Activated CD8-positive, alpha-beta memory T cell treated with anti-CD3 and anti-CD28 coated beads for 36 hours (primary cell): Measurements from ENCODE around the gene CST2. TPM values are rescaled to one million over a fixed set of nuclear protein-coding genes. Genes with fewer than 3 reads are reported as not detected.
"Not testable (repeated sequence)": the region's sequence is repeated elsewhere in the genome, so short reads cannot be mapped to it uniquely, and the experiment has no call there.

Source experiments
- CTCF ChIA-PET: fragments of 350-600 bp; sonication (Branson Sonifier 250); formaldehyde crosslinking; loops from one replicate; lab custom pipeline; 2021; ENCODE audit warnings: antibody characterized with exemption; lab: Charles Lee
- POLR2A ChIA-PET: fragments of 350-600 bp; sonication (Branson Sonifier 250); formaldehyde crosslinking; loops from one replicate; lab custom pipeline; 2021; ENCODE audit warnings: antibody characterized with exemption; lab: Charles Lee
- total RNA-seq, 2 experiments: library from RNA; stranded (reverse); gene quantifications; one replicate each; pipeline ENCODE4 v1.2.3, GENCODE V29; 2021

The CST2 gene, protein sequence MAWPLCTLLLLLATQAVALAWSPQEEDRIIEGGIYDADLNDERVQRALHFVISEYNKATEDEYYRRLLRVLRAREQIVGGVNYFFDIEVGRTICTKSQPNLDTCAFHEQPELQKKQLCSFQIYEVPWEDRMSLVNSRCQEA
- total RNA-seq, result not detected

GRCh38 chr20:23826541-23827021 is at the start of gene CST2:
CST2 (minus strand) TSS chr20:23826729; CDS start chr20:23826660, 69 bp downstream.
- ChIA-PET CTCF (no interaction called here), POLR2A (no interaction called here)

DNA sequence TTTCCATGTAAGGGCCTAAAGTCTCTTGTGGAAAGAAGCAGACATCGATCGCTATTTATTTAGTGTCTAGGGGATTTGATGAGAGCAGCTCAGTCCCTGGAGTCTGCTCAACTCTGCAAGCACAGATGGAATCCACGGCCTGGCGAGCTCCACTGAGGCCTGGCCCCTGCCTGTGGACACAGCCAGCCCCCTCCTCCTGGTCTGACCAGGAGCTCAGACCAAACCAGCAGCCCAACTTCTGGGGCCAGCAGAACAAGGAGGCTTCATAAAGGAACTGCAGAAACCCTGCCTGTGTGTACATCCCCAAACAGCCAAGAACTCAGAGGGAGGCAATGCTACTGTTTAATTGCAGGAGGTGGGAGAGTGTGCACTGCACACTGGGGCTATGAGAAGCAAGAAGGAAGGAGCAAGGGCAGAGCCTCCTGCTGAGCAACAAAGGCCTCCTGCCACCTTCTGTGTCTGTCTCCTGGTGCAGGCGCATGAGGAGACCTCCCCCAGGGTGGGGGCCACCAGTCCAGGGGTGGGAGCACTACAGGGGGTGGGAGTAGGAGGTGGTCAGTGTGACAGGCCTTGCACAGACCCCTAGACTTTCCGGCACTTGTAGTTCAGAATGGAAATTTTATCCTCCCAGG is 49.2 kb upstream of the CST2 start:
- POLR2A ChIA-PET, result no interaction called here
- CTCF ChIA-PET, result no interaction called here

DNA sequence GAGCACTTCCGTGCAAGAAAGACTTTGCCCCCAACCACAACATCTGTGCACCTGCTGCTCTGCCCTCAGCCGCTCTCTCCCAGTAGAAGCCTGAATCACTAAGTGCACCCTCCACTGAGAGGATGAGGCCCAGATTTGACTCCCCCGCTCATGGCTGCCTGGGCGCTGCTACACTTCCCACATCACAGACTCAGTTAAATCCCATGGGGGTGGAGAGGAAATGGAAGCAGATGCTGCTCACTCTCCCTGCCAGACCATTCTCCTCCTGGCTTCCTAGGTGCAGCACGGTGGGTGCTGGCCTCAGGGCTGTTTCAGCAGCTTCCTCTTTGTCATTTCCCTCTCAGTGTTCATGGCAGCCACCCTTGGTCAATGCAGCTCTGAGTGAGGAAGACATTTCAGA is 48.2 kb upstream of the CST2 start:
- CTCF ChIA-PET, result no interaction called here
- POLR2A ChIA-PET, result no interaction called here

DNA sequence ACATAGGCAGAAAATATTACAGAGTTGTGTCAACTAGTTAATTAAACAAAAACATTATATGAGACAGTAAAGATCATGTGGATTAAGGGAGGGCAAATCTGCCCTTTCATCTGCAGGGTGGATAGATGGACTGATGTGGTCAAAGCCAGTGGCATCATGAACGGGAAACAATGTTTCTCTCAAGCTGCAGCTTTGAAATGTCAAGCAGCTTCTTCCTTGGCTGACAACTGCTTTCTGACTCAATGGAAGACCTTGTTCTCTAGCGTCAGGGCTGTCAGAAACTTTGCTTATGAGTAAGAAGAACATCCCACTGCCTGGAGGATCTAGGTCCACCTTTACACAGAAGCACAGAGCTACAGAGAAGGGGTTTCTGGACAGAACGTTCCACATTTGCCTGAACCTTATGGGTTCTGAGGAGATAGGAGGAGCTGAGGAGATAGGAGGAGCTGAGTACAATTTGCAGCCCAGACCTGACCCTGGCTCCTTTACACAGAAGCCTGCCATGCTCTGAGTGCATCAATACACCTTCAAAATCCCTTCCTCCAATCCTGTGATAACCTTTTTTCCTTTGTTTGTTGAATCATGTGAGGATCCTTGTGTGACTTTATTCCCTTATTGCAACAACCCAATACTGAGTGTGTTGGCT is 47.0 kb upstream of the CST2 start:
- ChIA-PET CTCF (interaction anchor here (0.6 kb wide), 1 partner anchor 1205 kb away, joined by 3 read pairs; no protein-coding TSS in a partner anchor), POLR2A (no interaction called here)

DNA sequence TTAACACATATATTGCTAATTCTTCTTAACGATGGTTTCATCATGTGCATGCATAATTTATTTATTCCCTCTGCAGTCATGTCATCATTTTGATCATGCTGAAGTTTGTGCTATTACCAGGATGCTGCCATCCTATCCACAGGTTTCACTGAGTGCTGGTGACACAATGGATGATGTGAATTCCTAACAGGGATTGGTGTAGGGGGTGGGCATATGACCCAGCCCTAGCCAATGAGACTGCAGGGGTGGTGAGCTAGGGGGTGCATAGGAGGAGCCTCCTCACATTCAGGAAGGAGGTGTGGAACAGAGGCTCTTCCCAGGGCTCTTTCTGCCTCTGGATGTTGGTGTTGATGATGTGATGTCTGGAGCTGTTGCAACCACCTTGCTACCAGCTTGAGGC is 45.5 kb upstream of the CST2 start:
- ChIA-PET POLR2A (no interaction called here), CTCF (no interaction called here)

DNA sequence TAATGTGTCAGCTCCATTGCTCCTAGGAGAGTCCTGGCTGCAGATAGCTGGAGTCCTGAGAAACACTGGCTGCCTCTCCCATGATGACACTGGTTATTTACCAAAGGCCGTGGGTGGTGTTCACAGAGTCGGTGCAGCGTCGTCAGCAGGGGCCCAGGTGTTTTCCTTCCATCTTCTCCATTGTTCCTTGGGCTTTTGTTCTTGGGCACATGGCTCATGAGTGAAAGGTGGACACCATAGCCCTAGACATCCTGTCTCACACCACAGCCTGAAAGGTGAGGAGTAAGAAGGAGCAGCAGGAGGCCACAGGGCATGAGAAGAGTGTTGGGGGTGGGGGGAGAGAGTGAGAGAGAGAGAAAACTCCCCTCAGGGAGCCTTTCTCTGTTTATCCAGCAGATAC is 43.9 kb upstream of the CST2 start:
- ChIA-PET POLR2A (no interaction called here), CTCF (no interaction called here)

DNA sequence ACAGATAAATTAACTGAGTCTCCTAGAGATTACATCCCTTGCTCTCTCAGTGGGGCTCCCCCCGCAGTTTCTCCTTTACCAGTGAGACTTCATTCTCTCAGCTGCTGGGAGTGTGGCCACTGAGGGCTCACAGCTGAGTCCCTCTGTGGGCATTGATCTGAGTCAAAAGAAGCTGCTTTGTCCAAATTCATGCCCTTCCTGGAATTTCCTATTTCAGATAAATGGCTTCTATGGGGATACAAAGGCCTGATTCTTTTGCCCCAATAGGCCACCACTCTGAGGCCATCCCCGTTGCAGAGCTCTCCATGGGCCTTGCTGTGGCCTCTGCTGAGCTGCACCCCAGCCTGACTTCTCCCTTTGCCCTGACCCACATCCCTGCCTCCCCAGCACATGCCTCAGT is 43.0 kb upstream of the CST2 start:
- ChIA-PET CTCF (no interaction called here), POLR2A (no interaction called here)

DNA sequence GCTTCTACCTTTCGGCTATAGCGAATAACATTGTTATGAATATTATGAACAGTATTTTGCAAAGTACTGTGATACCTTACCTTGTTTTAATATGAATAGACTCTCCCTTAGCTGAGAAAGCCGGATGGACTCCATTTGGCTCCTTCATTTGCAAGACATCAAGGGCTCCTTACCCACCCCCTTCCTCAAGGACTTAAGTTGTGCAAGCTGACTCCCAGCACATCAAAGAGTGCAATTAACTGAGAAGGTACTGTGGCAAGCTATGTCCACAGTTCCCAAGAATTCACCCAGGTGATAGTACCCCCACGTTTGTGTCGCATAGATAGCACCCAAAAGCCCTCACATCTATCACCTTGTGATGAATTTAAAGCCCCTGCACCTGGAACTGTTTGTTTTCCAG is 41.8 kb upstream of the CST2 start:
- POLR2A ChIA-PET, result no interaction called here
- CTCF ChIA-PET, result no interaction called here

GRCh38 chr20:23867152-23867776 is 40.7 kb upstream of the CST2 start:
- POLR2A ChIA-PET, result no interaction called here
- CTCF ChIA-PET, result no interaction called here

DNA sequence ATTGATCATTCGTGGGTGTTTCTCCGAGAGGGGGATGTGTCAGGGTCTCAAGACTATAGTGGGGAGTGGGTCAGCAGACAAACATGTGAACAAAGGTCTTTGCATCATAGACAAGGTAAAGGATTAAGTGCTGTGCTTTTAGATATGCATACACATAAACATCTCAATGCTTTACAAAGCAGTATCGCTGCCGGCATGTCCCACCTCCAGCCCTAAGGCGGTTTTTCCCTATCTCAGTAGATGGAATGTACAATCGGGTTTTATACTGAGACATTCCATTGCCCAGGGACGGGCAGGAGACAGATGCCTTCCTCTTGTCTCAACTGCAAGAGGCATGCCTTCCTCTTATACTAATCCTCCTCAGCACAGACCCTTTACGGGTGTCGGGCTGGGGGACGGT is 34.2 kb upstream of the CST2 start:
- CTCF ChIA-PET, POLR2A ChIA-PET: not testable (repeated sequence)

DNA sequence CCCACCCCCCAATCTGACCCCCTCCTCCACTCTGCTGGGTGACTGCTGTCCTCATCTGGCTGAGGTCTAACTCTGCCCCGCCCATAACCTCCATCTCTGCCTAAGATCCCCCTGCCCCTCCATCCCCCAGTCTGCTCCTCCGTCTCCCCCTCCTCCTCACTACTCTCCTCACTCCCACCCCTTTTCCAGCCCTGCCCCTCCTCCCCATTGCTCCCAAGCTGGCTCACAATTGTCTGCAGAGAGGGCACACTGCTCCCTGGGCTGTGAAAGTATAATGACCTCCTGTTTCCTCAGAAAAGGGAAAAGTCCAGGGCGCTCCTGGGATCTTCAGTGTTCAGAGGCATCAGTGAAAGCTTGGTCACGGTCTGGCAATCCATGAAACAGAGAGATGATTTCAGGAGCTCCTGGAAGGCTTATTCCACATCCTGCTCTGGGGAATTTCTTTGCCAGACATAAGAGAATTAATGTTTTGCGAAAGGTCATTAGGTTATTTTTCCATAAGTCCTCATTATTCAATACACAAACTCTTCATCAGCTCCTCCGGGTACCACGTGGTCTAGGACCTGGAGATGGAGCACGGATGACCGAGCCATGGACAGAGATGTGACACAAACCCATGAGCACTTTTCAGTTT is 31.6 kb upstream of the CST2 start:
- POLR2A ChIA-PET, result no interaction called here

DNA sequence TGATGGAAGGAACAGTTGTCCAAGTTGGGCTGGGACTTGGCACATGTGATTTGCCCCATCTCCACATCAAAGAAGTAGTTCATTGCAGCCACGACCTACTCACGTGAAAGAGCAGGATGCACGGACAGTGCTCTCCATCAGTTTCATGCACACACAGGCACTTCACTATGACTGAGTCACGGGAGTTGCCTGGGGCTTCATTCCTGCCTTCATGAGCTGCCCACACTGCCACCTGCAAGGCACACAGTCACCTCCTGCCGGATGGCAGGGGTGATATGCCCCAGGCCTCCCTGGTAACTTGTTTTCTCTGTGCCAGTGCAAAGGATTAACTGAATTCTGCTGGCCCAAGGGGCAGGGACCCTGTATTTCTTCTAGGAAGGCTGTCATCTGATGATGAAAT is 30.2 kb upstream of the CST2 start:
- ChIA-PET POLR2A (no interaction called here), CTCF (no interaction called here)

More for the DNA sequence above, 31.6 kb upstream of the CST2 start:
- CTCF ChIA-PET, result no interaction called here

GRCh38 chr20:23856226-23856625 is 29.7 kb upstream of the CST2 start:
- ChIA-PET POLR2A (no interaction called here), CTCF (no interaction called here)

GRCh38 chr20:23841693-23842092 is 15.2 kb upstream of the CST2 start:
- CTCF ChIA-PET, result no interaction called here
- POLR2A ChIA-PET, result no interaction called here

GRCh38 chr20:23835716-23836115 is 9.2 kb upstream of the CST2 start:
- ChIA-PET POLR2A (no interaction called here), CTCF (no interaction called here)

DNA sequence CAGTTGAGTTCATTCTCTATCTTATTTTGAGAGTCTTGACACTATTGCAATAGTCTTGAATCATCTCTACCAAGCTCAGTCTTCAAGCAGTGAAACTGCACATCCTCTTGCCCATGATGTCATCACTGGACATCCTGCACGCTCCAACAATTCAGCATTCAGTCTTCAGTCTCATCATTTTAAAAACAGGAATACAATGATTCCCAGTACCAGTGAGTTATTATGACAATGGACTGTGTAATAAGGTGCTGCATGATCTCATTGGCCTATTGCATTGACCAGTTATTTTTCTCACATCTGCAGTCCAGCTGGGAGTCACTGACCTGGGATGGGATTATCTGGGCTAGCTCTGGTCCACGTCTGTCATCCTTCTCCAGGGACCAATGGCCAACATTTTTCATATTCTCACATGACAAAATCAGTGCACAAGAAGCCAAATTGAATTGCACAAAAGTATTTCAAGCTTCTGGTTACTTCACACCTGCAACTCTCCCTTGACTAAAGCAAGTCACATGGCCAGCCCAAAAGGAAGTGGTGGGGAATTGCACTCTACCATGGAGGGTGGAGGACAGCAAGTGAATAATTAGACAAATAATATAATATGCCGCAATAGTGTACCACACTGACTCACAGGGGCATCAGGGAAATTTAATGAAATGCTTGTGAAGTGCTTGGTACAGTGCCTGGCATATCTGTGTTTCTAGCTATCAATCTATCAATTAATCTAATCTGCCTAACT is 6.4 kb upstream of the CST2 start:
- CTCF ChIA-PET, result no interaction called here
- POLR2A ChIA-PET, result no interaction called here

DNA sequence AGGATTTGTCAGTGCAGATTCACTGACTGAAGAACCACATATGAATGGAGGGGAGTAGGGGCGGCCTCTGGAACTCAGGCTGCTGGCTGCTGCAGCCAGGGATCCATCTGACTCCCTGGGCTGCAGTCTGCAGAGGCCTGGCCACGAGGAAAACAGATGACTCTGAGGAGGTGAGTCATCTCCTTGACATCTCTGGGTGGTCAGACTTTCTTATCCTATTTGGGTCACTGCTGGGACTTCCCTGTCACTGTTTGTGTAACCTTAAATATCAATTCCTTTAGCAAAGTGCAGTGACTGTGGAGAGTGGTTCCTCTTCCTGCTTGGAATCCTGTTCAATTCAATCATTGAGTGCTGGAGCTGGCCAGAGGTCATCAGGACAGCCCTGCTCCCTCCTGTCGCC is 5.4 kb upstream of the CST2 start:
- CTCF ChIA-PET, POLR2A ChIA-PET: not testable (repeated sequence)

GRCh38 chr20:23823621-23824324 is 2.8 kb downstream of the CST2 start:
- ChIA-PET POLR2A (no interaction called here), CTCF (no interaction called here)

DNA sequence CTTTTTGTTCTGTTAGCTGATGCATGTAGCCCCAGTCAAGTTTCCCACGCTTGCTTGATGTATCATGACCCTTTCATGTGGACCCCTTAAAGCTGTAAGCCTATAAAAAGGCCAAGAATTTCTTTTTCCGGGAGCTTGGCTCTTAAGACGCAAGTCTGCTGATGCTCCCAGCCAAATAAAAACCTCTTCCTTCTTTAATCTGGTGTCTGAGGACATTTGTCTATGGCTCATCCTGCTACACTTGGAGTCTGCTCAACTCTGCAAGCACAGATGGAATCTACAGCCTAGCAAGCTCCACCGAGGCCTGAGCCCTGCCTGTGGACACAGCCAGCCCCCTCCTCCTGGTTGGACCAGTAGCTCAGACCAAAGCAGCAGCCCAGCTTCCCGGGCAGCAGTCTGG is 3.4 kb downstream of the CST2 start:
- CTCF ChIA-PET, result no interaction called here
- POLR2A ChIA-PET, result no interaction called here
